Inferior parietal cortex (tissue), 1 donor: Measurements from ENCODE around the gene BNC1.
"Not testable (repeated sequence)": the region's sequence is repeated elsewhere in the genome, so short reads cannot be mapped to it uniquely, and the experiment has no call there.

Experiments used
- DNase-seq: peaks from one replicate; pipeline ENCODE4 v3.0.0-alpha.2; 2016; ENCODE audit errors: extremely low spot score

The BNC1 gene

DNA sequence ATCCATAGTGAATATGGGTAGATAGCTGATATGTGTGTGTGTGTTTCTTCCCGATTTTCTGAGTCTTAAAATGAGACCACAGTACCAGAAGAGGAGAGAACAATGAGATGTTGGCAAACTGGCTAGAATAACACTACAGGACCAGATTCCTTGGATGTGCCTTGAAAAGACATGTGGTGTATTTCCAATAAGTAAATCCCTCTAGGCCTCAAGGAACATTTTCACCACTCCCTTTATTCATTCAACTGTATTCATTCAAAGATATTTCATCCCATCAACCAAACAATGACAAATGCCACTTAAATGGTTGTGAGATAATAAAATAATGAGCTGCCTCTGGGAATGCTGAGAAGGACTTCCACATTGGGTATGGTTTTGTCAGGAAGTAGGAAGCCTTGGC lies 8.7 kb upstream of the BNC1 start:
- no peak for DNase-seq

DNA sequence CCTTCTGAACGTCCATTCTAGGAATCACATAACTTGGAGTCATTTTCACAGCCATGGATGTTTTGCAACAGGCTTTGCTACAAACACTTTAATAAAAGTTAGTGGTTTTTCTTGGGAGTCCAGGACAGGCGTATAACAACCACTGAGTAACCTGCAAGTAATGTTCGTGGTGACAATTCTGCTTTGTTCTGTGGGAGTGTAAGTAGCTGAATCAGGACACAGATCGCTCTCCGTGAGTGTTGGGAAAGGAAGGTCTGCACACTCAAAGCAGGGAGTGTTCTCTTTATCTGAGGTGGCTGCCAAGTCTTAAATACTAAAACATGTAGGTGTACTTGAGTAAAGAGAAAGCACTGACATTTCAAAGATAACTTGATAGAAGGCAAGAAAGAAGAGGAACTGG lies 7.9 kb upstream of the BNC1 start:
- no peak for DNase-seq

DNA sequence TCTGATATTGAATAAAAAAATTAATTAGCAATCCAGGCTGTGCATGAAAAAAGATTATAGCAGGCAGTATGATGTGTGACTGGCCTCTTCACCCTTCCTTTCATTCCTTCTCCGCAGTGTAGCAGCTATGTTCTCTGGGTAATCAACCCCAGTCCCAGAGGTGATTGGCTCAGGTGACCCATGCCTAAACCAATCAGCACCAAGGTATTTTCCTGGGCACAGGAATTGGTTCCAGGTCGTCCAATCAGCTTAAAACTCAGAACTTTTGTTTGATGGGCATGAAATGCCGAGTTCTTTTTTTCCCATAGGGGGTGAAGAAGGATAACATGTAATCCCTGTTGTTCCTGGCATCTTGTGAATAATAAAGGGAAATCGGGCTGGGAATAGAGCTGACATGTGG lies 5.8 kb upstream of the BNC1 start:
- no peak for DNase-seq

DNA sequence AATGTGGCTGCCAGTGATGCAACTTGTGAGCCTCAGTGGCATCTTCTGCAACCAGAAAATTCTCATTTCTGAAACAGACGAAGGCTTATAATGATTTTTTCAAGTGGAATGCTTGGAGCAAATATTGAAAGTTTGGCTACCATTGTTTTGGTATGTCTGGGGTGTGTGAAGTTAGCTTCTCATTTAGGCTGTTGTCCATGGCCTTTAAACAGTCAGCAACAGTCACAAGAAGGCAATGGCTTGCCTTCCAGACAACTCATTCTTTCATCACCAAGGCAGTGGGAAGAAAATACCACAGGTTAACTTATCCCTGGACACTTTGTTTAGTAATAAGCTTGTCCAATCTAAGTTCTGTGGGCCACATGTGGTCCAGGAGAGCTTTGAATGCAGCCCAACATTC lies 4.7 kb upstream of the BNC1 start:
- no peak for DNase-seq

DNA sequence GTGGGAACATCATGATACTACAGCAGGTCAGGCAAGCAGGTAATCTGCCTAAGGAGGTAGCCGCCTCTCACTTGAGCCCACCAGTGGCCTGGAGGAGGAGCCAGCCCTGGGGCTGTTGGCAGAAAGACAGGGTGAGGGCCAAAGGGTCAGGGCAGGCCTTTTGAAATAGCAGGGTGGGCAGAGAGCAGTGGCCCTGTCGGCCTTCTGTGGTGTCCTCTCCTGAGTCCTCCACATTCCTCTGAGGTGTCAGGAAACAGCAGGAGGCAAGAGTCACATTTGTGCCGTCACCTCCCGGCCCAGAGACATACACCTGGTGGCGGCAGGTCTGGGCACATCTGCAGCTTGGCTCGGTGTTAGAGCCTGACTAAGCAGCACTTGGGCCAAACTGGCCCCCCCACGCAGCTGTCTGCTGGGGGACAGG lies 3.9 kb upstream of the BNC1 start:
- DNase-seq = no peak

DNA sequence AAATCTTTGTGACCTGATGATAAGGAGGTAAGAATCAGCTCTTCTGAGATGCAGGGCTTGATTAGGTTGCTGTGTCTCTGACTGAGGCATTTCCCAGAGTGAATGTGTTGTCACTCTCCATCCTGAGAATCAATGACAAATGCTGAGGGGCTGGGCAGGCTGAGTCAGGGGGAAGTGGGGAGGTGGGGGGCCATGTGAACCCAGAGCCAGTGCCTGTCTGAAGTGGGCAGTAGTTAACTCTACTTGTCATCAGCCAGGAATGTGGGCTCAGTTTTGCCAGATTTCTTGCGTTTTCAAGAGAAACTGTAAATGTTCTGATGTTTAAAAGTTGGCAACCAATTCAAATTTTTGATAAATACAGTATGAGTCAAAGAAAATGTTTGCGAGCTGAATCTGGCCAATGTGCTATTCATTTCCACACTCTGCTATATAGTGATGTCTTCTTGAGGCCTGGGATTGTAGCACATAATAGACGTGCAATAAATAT lies 3.1 kb upstream of the BNC1 start:
- no peak for DNase-seq

DNA sequence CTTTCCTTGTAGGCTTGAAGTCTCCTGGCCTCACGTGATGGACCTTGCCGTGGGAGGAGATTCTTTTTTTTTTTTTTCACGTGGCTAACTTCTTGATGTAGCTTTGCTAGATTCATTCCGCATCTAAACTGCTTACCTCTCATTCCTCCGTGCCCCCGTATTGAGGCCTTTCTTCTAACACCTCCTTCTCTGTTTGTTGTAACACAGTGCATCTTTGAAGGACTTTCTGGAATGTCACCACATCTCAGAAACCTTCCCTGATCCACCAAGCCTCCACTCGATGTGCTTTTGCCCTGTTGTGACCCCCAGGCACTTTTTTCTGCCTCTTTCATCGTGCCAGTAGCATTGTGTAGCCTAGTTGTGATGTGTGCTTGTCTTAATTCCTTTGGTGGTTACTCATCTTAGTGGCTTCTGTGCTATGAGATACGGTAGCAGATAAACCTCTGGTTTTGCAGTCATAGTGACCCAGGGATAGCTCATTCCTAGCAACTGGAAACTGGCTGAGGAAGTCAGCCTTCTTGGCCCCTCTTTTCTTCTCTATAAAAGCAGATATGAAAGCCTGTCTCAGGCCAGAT lies 1.6 kb upstream of the BNC1 start:
- no peak for DNase-seq

DNA sequence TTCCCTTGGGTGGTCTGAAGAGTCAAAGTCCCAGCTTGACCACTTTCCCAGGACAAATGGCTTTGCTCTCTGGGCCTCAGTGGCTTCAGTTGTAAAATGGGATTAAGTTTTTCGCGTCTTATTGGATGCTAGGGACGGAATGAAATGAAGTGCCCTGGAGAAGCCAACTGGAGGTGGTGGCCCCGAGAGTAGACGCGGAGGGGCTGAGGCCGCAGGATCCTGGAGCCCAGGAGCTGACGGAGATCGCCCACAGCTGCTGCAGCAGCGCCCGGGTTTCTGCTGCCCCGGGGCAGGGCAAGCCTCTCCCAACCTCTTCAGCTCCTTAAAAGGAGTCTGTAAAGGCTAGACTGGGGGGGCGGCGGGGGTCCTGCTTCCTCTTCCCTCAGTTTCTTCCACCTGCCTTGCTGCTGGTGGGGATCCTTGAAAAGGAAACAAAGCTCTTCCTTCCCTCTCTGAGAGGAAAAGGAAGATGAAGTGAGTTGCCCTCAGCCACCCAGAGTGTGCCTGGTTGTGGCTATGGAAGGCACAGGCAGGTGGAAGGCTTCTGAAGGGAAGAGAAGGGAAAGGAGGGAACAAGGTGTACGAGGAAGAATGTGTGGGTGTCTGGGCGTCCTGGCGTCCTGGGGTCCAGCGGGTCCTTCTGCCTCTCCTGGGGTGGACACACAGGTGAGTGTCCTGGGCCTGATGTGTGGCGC lies 967 bp upstream of the BNC1 start:
- no peak for DNase-seq

DNA sequence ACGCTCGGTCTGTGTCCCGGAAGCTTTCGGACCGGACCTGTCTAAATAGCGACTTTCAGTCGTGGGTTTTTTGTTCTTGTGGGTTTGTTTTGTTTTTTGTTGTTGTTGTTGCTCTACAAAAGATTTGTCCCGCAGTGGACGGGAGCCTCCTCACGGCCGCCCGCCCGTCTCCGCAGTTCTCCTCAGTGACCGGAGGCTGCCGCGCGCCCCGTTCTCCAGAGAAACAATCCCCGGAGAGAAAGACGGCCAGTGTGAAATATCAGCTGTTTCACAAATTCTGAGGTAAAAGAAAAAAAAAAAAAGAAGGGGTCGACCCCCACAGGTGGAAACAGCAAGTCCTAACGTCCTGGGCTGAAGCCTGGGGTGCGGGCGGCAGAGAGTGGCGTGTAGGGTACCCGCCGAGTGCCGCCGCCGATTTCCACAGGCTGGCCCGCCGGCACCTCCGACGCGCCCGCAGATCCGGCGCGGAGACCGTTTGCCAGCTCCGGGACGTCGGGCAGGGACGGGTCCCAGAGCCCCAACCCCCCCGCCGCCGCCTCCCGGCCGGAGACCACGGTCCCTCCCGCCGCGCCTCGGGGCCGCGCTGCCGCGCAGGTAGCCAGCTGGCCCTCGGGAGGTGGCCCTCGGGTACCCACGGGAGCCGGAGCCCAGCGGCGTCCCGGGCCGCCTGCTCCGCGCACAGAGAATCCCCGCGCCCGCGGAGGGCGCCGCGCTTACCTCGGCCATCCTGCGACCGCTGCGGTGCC lies 478 bp downstream of the BNC1 start:
- DNase-seq = no peak

DNA sequence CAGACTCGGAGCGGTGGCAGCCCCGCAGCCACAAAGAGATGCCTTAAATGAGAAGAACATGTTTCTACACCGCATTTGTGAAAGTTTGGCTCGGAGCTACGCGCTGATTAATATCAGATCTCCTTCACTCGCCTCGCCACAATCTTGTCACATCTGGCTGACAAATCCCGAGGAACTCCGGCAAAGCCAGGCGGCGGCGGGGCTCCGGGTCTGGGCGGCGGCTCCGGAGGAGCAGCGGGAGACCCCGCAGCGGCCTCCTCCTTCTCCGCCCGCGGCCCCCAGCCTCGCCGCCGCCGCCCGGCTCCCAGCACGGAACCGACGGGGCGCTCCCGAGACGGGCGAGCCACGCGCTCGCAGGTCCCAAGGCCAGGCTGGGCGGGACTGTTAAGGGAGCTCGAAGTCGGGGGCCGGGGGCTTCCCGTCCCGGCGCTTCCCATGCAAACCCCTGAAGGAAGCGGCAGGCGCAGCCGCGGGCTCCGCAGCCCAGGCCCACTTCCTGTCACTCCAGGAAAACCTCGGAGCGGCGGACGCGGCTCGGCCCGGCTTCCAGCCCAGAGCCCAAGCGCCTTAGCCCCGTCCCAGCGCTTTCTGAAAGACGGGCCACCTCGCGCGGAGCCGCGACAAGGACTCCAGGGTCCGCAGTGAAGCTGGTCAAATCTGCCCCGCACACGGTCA lies 1.2 kb downstream of the BNC1 start:
- no peak for DNase-seq

DNA sequence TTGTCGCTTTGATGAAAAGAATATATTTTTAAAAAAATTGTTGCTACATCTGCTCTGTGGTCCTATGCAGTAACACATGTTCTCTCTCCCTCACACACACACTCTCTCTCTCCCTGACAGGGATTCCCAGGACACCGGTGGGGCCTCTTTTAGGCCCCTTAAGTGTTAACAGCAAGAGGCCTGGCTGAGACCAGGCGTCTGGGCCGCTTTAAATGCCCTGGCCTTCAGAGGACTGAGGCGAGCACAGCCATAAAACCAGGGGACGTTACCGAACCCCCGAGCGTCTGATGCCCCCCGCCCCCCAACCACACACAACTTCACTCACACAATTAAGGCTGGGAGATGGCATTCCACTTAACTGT lies 1.7 kb downstream of the BNC1 start:
- DNase-seq = no peak

DNA sequence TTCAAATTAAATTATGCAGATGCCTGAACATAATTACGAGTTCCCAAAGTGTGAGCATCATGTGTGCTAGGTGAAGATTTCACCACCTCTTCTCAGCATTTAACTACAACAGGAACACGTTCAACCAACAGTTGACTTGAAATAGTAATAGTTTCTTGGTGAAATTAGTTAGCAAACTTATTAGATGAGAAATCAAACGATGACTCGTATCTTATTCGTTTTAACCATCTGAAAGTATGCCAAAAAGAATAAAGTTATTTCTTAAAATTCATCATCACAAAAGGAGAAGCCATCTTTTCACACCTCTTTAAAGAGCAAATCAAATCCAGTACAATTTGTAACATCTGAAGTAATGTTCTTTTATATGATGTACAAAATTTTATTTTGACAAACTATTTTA lies 2.3 kb downstream of the BNC1 start:
- DNase-seq = no peak

DNA sequence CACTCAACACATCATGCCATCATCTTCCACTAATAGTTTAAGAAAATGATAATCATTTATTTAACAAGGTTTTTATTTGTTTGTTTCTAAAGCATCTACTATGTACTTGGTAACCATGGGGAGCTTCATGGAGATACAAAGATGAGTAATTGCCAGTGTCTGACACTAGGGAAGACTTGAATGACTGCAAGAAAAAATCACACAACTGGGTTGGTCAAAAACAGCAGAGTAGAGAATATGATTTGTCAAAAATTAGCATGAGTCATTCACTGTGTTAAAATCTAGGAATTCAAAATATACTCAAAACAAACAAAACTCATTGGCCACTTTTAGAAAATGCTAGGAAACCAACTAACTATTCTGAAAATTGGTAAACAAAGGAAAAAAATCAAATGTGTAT lies 6.3 kb downstream of the BNC1 start:
- no peak for DNase-seq

DNA sequence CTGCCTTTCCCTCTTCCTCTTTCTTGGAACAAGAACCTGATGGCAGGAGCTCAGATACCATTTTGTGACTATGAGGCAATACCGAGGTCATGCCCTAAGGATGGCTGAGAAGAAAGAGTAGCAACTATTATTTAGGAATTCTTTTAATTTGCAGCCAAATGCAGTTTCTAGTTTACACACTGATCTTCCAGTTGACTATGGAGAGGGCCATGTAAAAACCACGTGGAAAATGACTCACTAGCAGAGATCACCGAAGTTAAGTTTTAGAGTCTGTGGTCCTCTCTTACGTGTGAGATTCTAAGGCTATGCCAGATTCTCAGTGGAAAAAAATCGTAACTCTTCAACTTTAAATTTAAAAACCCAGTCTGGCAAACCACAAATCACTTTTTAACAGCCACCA lies 7.8 kb downstream of the BNC1 start:
- DNase-seq = no peak

DNA sequence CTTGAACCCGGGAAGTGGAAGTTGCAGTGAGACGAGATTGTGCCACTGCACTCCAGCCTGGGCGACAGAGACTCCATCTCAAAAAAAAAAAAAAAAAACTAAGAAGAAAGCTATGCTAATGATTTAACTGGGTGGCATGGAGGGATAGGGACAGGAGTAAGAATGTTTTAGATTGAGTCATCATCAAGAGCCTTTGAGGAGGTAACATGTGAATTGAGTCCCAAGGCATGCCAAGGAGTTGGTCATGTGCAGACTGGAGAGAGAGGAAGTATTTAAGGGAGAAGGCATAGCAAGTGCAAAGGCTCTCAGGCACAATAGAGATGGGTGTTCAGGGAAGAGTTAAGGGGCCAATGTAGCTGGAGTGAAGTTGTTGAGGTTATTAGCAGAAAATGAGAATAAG lies 9.1 kb downstream of the BNC1 start:
- DNase-seq = no peak

DNA sequence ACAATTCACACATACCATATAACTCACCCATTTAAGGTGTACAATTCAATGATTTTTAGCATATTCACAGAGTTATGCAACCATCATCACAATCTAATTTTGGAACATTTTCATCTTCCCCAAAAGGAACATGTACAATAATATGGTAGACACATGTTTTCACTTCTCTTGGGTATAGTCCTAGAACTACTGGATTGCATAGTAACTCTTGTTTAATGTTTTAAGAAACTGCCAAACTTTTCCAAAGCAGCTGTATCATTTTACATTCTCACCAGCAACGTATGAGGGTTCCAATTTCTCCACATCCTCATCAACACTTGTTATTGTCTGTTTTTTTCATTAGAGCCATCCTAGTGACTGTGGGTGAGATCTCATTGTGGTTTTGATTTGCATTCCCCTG lies 14.3 kb downstream of the BNC1 start:
- no peak for DNase-seq

DNA sequence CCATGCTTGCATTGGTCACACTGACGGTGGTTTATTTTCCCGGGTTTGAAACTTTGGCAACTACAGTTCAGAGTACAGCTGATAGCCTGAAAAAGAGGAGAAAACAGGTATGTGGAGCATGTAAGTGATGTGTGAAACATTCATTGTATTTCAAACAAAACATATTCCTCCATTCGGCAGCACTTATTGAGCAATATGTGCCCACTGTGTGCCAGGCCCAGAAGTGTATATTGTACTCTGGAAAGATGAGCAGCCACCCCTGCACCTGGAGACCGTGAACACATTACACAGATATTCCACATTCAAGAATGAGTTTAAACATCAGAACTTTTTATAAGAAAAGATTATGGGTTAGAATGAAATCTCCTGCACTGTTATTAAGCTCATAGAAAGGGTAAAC lies 16.3 kb downstream of the BNC1 start:
- DNase-seq = no peak

DNA sequence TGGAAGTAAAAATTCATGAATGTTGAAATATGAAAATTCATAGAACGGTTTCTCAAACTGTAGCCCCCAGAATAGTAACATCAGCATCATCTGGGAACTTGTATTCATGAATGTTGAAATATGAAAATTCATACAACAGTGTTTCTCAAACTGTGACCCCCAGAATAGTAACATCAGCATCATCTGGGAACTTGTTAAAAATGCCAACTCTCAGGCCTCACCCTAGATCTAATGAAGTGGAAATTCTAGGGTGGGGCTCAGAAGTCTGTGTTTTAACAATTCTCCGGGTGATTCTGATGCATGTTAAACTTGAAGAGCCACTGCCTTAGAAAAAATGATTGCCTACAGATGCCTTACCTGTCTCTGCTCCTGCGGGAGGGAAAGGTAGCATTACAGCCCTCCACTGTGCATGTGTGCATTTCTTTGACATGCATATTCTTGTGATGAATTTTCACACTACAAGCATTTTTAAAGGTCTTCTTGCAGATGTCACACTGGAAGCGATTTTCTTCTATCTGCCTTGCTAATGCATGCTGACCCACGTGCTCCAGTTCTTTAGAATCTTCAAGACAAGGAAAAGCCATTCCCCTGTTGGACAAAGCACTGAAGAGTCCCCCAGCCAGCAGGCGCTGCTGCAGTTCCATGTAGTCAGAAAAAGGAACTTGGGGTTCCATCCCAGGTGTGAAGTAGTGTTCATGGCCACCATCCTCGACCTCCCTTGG lies 21.7 kb downstream of the BNC1 start:
- no peak for DNase-seq

DNA sequence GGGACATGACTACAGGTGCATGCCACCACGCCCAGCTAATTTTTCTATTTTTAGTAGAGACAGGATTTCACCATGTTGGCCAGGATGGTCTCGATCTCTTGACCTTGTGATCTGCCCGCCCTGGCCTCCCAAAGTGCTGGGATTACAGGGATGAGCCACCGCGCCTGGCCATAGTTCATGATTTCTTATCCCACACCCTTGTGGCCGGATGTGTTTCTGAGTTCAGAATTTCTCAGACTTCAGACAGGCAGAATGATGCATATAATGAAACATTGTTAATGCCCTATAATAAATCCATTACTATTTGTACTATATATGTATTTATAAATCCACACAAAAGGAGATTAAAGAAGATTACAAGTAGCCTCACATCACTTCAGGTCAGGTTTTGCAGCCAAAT lies 22.3 kb downstream of the BNC1 start:
- not testable (repeated sequence) for DNase-seq

DNA sequence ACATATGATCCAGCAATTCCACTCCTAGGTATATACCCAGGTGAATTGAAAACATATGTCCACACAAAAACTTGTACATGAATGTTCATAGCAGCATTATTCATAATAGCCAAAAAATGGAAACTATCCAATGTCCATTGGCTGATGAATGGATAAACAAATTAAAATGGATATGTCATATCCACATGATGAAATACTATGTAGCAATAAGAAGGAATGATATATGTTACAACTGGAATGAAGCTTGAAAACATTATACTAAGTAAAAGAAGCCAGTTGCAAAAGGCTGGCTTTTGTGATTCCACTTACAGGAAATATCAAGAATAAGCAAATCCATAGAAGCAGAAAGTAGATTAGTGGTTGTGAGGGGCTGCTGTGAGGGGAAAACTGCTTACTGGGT lies 33.7 kb downstream of the BNC1 start:
- DNase-seq = no peak

DNA sequence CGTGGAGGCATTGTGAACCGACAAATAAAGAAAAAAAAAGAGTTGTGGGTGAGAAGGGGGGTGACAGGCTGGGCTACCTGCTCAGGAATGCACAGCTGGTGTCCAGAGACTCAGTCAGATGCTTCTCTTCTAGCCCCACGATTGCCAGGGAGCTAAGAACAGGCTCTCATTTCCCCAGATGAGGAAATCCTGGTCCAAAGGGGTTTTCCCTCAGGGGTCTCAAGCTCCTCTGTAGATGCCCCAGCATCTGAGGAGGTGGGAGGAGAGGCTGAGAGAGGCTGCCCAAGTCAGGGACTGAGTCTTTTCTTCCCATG lies 35.5 kb downstream of the BNC1 start:
- no peak for DNase-seq
